Endothelial cell of umbilical vein (primary cell): ENCODE results near the gene CTTNBP2NL. TPM values are rescaled to one million over a fixed set of nuclear protein-coding genes. Genes with fewer than 3 reads are reported as not detected.

Experiments
- BruUV-seq: library from RNA; stranded (reverse); fragments of 400-500 nt; replicated peaks from 2 replicates; lab custom pipeline; 2021; lab: Mats Ljungman, UMichigan
- CTCF ChIA-PET: fragments of 300-600, 350-600 bp; sonication (Branson Sonifier 250); formaldehyde crosslinking; loops from one replicate; lab custom pipeline; 2021; ENCODE audit warnings: antibody characterized with exemption, inconsistent platforms; lab: Charles Lee
- POLR2A ChIA-PET: fragments of 300-600, 350-600 bp; sonication (Branson Sonifier 250); formaldehyde crosslinking; loops from one replicate; lab custom pipeline; 2021; ENCODE audit warnings: antibody characterized with exemption, inconsistent platforms; lab: Charles Lee
- DNase-seq: peaks from one replicate; pipeline ENCODE4 v3.0.0-alpha.2; 2011; ENCODE audit warnings: low read depth, low spot score
- FAIRE-seq: peaks from 2 replicates; lab custom pipeline; 2011; peaks lifted over from hg19 to GRCh38; lab: Jason Lieb, UNC
- H2AFZ ChIP-seq: 2 replicates; pipeline ENCODE4 v1.6.0; 2012; ENCODE audit warnings: low read depth, low read length, control low read depth, inconsistent platforms
- H3K27ac ChIP-seq: 2 replicates; pipeline ENCODE4 v1.5.1; 2011; ENCODE audit warnings: low read depth, mild to moderate bottlenecking, control low read depth, low read length, moderate library complexity; ENCODE audit not compliant: insufficient read depth
- H3K27me3 ChIP-seq, 2 experiments: 2 replicates each; pipeline versions ENCODE4 v1.6.0 to v1.6.1; 2011; ENCODE audit warnings: low read length in 2 of 2, mixed read lengths in 1 of 2; ENCODE audit not compliant: control insufficient read depth in 2 of 2, insufficient read depth in 2 of 2
- H3K36me3 ChIP-seq, 2 experiments: 2 replicates in 1 of 2; 3 replicates in 1 of 2; pipeline ENCODE4 v1.5.1; 2011; ENCODE audit warnings: low read length in 2 of 2, mild to moderate bottlenecking in 1 of 2, moderate library complexity in 1 of 2; ENCODE audit not compliant: control insufficient read depth in 2 of 2, insufficient read depth in 2 of 2; ENCODE audit errors: extremely low read depth in 1 of 2
- H3K4me1 ChIP-seq: 3 replicates; pipeline ENCODE4 v1.5.1; 2011; ENCODE audit warnings: mild to moderate bottlenecking, low read length; ENCODE audit not compliant: control insufficient read depth, insufficient read depth; ENCODE audit errors: extremely low read depth
- H3K4me2 ChIP-seq: 2 replicates; pipeline ENCODE4 v1.6.1; 2011; ENCODE audit warnings: low read length, control low read depth, mixed read lengths; ENCODE audit not compliant: insufficient read depth
- H3K4me3 ChIP-seq, 3 experiments: fragments of 200-600 bp in 1 of 3; sonication (generic), shearing (Covaris generic) in 1 of 3; replicated peaks in 1 of 3; 2 replicates each; pipeline ENCODE4 v1.5.1; 2011 to 2016; ENCODE audit warnings: control low read depth in 3 of 3, low read length in 3 of 3, mild to moderate bottlenecking in 2 of 3, inconsistent platforms in 1 of 3, low read depth in 1 of 3, moderate library complexity in 1 of 3; ENCODE audit not compliant: insufficient read depth in 1 of 3
- H3K79me2 ChIP-seq: 2 replicates; pipeline ENCODE4 v1.6.0; 2012; ENCODE audit warnings: low read length, inconsistent platforms; ENCODE audit not compliant: control insufficient read depth, insufficient read depth
- H3K9ac ChIP-seq: replicated peaks from 2 replicates; pipeline ENCODE3; 2011; ENCODE audit warnings: low read length, control low read depth; ENCODE audit not compliant: insufficient read depth; ENCODE audit errors: extremely low read depth
- H3K9me1 ChIP-seq: replicated peaks from 3 replicates; pipeline ENCODE4 v1.6.0; 2011; ENCODE audit warnings: mild to moderate bottlenecking, low read length; ENCODE audit not compliant: control insufficient read depth, insufficient read depth; ENCODE audit errors: extremely low read depth
- H3K9me3 ChIP-seq: replicated peaks from 2 replicates; pipeline ENCODE4 v1.5.1; 2012; ENCODE audit warnings: low read length, inconsistent platforms; ENCODE audit not compliant: control insufficient read depth, insufficient read depth
- H4K20me1 ChIP-seq: replicated peaks from 2 replicates; pipeline ENCODE3; 2011; ENCODE audit warnings: mild to moderate bottlenecking, low read length; ENCODE audit not compliant: control insufficient read depth, insufficient read depth; ENCODE audit errors: extremely low read depth
- CTCF ChIP-seq, 2 donors: IDR thresholded peaks; 1 replicate in 1 of 2; 2 replicates in 1 of 2; pipeline ENCODE4 v1.5.1; 2011; ENCODE audit warnings: low read length in 2 of 2, mild to moderate bottlenecking in 2 of 2, moderate library complexity in 2 of 2, control low read depth in 1 of 2, inconsistent platforms in 1 of 2, low read depth in 1 of 2; ENCODE audit not compliant: insufficient read depth in 1 of 2; ENCODE audit errors: extremely low read depth in 1 of 2
- GATA2 ChIP-seq: IDR thresholded peaks from 2 replicates; pipeline ENCODE4 v1.7.0; 2011; ENCODE audit warnings: low read depth, mild to moderate bottlenecking, moderate library complexity, mixed read lengths, low read length; ENCODE audit not compliant: insufficient read length, insufficient read depth
- JUN ChIP-seq: IDR thresholded peaks from 2 replicates; pipeline ENCODE4 v1.6.1; 2011; ENCODE audit warnings: borderline replicate concordance, low read depth; ENCODE audit not compliant: insufficient read length, insufficient read depth
- MAX ChIP-seq: IDR thresholded peaks from 2 replicates; pipeline ENCODE4 v1.6.1; 2011; ENCODE audit not compliant: insufficient read depth, insufficient read length
- MYC ChIP-seq: IDR thresholded peaks from one replicate; pipeline ENCODE4 v1.6.1; 2011; ENCODE audit warnings: mild to moderate bottlenecking, low read depth, low read length
- POLR2A ChIP-seq: IDR thresholded peaks from 2 replicates; pipeline ENCODE4 v1.6.1; 2012; ENCODE audit warnings: low read depth, mild to moderate bottlenecking, control low read depth, low read length
- POLR2AphosphoS5 ChIP-seq: IDR thresholded peaks from 2 replicates; pipeline ENCODE4 v1.6.1; 2012; ENCODE audit warnings: low read depth, mild to moderate bottlenecking, control low read depth, low read length, moderate library complexity; ENCODE audit not compliant: insufficient read depth
- dilution Hi-C: fragments of 300-500 bp; cut with MboI; formaldehyde crosslinking; loops from one replicate; pipeline ENCODE4 v1.15.0; 2019; ENCODE audit warnings: low sequenced_read_pairs; ENCODE audit not compliant: extremely low pct_ligation_motif_present
- intact Hi-C: fragments of 100-400 bp; cut with micrococcal nuclease; formaldehyde crosslinking; loops from one replicate; pipeline ENCODE4 v1.10.0; 2022
- polyA plus RNA-seq, 4 experiments: library from polyadenylated mRNA; depleted of rRNA in 3 of 4; stranded (reverse) in 3 of 4; unstranded in 1 of 4; fragments of >200 nt; gene quantifications; 2 replicates each; pipeline versions ENCODE4 v1.2.1 to v1.2.3, GENCODE V29; 2011 to 2012; ENCODE audit warnings: missing spikeins in 1 of 4
- total RNA-seq: library from RNA; stranded (reverse); gene quantifications from 2 replicates; pipeline ENCODE4 v1.2.3, GENCODE V29; 2021

Gene CTTNBP2NL
- total and polyA plus RNA-seq, 2 donors (not counting 3 experiments of a cell fraction or from before 2014, with no cell fraction given) = 21.5 to 94.4 TPM

- no peaks in the 10 kb centered on the region for H3K9me3 ChIP-seq
- H3K27me3 ChIP-seq = no peaks in the 10 kb centered on the region
- FAIRE-seq (peak; percentile 64), DNase-seq (peak; percentile 86)
- ChIA-PET CTCF (interaction anchor here (0.6 to 2.7 kb wide), 9 partner anchors 9 to 235 kb away, joined by 3 to 14 read pairs (median 5); partner anchors contain the start of gene MOV10), POLR2A (interaction anchor here (0.5 to 1.2 kb wide), 4 partner anchors 9 to 44 kb away, joined by 3 to 10 read pairs (median 4); no protein-coding TSS in a partner anchor)
- BruUV-seq = no TSS peak
- peak overlapping the region; percentile 52 for H3K27ac ChIP-seq
- H3K36me3 ChIP-seq = peaks cover 0 to 9% of the 10 kb centered on the region in 2 experiments
- no peak overlapping the region for H2AFZ ChIP-seq
- H3K4me1 ChIP-seq = peaks cover 67% of the 10 kb centered on the region
- H3K9ac ChIP-seq = peak overlapping the region; percentile 42
- H3K4me3 ChIP-seq = peak overlapping the region in 1 of 3 experiments; percentile 3
- intact Hi-C loops = loop anchor here (2.0 kb wide), 2 partner anchors 27 to 45 kb away; no protein-coding TSS in a partner anchor
- TF ChIP-seq CTCF (IDR thresholded peaks at IDR 0.05; ENCODE audit: extremely low read depth in 1 of 2, insufficient read depth in 1 of 2, low read depth in 1 of 2, low read length in 2 of 2) = no peak
- TF ChIP-seq POLR2AphosphoS5 = peak; percentile 37
- no peak for TF ChIP-seq JUN
- TF ChIP-seq GATA2 = peak; percentile 28
- no peak for TF ChIP-seq POLR2A
- TF ChIP-seq MAX = no peak
- no peak for TF ChIP-seq MYC
- H3K79me2 ChIP-seq = peaks cover 81% of the 10 kb centered on the region
- no peaks in the 10 kb centered on the region for H3K9me1 ChIP-seq
- no peaks in the 10 kb centered on the region for H4K20me1 ChIP-seq
- dilution Hi-C loops = no loop called here
- H3K4me2 ChIP-seq = peak overlapping the region; percentile 53
Measured at GRCh38 chr1:112439592-112439991, 43.6 kb downstream of the CTTNBP2NL start.
